ENCODE measurements around the gene GYS1.
"Not testable (repeated sequence)": the region's sequence is repeated elsewhere in the genome, so short reads cannot be mapped to it uniquely, and the experiment has no call there.

GYS1 gene

DNA sequence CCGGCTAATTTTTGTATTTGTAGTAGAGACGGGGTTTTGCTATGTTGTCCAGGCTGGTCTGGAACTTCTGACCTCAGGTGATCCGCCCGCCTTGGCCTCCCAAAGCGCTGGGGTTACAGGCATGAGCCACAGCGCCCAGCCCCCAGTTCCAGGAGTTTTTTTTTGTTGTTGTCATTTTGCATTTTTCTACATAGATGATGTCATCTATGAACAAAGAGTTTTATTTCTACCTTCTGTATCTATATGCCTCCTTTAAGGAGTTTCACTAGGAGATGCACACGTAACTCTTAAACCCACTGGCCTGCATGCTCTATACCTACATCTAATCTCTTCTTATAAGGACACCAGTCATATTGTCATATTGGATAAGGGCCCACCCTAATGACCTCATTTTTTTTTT, 54.9 kb downstream of the GYS1 start:
- no peak for DNase-seq (ENCODE audit: low read depth, low spot score)

DNA sequence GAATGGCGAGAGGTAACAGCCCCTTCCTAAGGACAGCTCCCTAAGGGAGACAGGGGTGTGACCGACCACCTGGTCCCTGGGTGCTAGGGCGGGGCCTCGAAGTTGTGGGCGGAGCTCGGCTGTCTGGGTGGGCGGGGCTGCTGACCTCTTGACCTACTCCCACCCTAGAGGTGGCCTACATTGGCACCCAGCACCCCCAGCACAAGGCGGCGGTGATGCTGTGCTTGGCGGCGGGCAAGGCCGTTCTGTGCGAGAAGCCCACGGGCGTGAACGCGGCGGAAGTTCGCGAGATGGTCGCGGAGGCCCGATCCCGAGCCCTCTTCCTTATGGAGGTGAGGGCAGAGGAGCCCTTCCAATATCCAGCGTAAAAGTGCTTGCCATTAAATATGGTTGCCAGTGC, 57.2 kb downstream of the GYS1 start:
- no peak for DNase-seq (ENCODE audit: low read depth, low spot score)

DNA sequence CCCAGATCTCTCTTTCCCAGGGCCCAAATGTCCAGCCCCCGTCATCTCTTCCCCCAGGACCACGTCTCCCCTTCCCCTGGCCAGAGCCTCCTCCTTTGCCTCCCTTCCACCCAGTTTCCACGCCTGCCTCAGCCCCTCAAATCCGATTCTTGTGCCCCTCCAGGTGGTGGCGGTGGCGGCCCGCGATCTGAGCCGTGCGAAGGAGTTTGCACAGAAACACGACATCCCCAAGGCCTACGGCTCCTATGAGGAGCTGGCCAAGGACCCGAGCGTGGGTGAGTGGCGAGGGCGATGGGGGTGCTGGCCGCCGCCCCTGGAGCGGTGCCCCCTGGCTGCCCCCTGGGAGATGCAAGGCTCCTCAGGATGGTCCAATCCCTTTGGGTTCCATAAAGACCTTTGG, 58.3 kb downstream of the GYS1 start:
- DNase-seq (ENCODE audit: low read depth, low spot score), result peak; percentile 44

DNA sequence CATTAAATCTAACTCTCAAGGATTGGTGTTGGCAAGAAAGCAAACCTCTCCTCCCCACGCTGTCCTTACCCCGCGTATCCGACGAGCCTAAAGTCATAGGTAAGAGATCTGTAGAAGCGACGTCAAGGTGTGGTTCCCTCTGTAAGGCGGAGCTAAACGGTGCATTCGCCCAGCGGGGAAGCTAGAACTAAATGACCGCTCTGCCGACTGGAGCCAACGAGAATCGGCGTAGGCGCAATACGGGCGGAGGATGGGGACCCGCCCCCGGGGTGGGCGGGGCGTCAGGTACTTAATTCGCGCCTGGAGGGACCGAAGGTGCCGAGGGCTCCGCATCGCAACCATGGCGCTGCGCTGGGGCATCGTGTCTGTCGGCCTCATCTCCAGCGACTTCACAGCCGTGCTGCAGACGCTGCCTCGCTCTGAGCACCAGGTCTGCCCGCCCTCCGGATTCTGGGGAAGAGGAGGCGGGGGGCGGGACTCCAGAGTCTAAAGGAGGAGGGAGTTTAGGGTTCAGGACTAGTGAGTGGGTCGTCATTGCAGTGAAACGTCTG, 59.7 kb downstream of the GYS1 start, which contains the start of gene DHDH:
DHDH (plus strand) TSS at position 318 of the 551 bp plus-strand sequence; CDS start at position 341, 23 bp downstream.
- DNase-seq (ENCODE audit: low read depth, low spot score), result peak; percentile 94

DNA sequence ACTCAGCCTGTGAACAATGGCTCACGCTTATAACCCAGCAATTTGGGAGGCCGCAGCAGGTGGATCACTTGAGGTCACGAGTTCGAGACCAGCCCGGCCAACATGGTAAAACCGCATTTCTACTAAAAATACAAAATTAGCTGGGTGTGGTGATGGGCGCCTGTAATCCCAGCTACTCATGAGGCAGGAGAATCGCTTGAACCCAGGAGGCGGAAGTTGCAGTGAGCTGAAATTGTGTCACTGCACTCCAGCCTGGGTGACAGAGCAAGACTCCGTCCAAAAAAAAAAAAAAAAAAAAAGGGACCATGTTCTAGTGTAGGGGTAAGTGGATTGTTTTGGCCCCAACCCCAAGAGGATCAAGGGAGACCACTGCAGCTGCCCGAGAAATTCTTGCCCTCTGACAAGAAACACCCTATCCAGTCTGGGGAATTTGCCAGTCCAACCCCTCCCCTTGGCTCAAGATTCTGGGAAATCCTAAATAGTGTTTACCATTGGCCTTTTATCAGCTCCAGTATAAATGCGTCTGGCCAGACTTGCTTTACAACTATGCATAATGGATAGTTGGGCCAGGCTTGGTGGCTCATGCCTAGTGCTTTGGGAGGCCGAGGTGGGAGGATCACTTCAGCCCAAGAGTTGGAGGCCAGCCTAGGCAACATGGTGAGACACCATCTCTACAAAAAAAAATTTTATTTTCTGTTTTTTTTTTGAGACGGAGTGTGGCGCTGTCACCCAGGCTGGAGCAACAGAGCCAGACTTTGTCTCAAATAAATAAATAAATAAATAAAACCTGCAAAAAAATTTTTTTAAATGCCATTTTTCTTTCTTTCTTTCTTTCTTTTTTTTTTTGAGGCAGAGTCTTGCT, 64.7 kb downstream of the GYS1 start:
- DNase-seq (ENCODE audit: low read depth, low spot score), result no peak

DNA sequence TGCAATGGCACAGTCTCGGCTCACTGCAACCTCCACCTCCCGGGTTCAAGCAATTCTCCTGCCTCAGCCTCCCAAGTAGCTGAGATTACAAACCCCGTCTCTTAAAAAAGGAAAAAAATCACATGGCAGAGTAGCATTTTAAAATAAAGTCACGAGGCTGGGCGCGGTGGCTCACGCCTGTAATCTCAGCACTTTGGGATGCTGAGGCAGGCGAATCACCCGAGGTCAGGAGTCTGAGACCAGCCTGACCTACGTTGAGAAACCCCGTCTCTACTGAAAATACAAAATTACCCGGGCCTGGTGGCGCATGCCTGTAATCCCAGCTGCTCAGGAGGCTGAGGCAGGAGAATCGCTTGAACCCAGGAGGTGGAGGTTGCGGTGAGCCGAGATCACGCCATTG, 65.4 kb downstream of the GYS1 start:
- DNase-seq (ENCODE audit: low read depth, low spot score), result not testable (repeated sequence)

DNA sequence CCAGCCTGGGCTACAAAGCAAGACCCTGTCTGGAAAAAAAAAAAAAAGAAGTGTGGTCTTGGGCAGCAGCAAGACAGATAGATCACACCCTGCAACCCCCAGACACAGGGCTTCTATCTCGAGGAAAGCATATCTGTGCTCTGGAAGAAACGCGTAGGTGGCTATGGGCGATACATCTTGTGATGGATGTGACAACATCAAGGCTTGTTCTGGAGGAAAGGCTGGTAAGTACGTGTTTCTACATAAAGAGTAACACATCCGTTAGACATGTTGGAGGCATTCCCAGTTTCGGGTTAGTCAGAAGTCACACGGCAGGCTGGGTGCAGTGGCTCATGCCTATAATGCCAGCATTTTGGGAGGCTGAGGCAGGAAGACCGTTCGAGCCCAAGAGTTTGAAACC, 66.2 kb downstream of the GYS1 start:
- DNase-seq (ENCODE audit: low read depth, low spot score), result no peak

DNA sequence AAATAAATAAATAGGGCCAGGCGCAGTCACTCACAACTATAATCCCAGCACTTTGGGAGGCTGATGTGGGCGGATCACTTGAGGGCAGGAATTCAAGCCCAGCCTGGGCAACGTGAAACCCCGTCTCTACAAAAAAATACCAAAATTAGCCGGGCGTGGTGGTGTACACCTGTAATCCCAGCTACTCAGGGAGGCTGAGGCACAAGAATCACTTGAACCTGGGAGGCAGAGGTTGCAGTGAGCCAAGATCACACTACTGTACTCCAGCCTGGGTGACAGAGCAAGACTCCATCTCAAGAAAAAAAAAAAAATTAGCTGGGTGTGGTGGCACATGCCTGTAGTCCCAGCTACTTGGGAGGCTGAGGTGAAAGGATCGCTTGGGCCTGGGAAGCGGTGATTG, 67.2 kb downstream of the GYS1 start:
- DNase-seq (ENCODE audit: low read depth, low spot score), result not testable (repeated sequence)

DNA sequence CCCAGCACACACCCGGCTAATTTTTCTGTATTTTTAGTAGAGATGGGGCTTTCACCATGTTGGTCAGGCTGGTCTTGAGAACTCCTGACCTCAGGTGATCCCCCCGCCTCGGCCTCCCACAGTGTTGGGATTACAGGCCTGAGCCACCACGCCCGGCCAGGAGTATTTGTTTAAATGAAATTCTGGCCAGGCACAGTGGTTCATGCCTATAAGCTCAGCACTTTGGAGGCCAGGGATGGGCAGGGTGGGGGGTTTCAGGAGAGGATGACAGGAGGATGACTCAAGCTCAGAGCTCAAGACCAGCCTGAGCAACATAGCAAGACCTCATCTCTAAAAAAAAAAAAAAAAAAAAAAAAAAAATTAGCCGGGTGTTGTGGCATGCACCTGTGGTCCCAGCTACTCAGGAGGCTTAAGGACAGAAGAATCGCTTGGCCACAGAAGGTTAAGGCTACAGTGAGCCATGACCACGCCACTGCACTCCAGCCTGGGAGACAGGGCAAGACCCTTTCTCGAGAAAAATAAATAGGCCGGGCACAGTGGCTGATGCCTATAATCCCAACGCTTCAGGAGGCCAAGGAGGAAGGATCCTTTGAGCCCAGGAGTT, 67.8 kb downstream of the GYS1 start:
- no peak for DNase-seq (ENCODE audit: low read depth, low spot score)

DNA sequence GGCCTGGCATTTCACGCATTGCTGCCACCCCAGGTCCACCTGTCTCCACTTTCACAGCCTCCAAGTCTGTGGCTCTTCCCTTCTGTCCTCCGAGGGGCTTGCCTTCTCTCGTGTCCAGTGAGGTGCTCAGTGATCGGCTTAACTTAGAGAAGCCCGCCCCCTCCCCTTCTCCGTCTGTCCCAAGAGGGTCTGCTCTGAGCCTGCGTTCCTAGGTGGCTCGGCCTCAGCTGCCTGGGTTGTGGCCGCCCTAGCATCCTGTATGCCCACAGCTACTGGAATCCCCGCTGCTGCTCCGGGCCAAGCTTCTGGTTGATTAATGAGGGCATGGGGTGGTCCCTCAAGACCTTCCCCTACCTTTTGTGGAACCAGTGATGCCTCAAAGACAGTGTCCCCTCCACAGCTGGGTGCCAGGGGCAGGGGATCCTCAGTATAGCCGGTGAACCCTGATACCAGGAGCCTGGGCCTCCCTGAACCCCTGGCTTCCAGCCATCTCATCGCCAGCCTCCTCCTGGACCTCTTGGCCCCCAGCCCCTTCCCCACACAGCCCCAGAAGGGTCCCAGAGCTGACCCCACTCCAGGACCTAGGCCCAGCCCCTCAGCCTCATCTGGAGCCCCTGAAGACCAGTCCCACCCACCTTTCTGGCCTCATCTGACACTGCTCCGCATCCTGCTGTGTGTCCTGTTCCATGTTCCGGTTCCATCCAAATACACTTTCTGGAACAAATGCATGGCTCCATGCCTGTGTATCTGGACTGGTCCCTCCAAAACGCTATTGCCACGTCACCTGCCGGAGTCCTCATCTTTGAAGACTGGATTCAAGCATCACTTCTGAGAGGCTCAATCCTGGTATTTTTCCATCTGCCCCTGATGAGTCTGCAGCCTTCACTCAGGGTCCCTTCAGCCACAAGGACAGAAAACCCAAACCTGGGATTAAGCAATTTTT, 70.3 kb downstream of the GYS1 start:
- no peak for DNase-seq (ENCODE audit: low read depth, low spot score)

DNA sequence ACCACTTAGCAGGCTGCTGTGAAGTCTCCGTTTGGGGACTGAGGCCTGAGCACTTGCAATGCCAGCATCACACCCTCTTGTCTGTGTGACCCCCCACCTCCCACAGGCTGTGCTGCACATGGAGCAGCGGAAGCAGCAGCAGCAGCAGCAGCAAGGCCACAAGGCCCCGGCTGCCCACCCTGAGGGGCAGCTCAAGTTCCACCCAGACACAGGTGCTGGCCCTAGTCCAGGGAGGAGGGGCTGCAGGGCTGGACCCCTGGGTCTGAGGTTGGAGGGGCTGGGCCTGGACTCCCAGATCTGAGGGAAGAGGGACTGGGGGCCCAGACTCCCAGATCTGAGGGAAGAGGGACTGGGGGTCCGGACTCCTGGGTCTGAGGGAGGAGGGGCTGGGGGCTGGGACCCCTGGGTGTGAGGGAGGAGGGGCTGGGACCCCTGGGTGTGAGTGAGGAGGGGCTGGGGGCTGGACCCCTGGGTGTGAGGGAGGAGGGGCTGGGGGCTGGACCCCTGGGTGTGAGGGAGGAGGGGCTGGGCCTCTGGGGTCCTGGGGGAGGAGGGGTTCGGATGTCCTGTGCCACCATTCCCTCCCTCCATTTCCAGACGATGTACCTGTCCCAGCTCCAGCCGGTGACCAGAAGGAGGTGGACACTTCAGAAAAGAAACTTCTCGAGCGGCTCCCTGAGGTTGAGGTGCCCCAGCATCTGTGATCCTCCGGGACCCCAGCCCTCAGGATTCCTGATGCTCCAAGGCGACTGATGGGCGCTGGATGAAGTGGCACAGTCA, 71.2 kb downstream of the GYS1 start:
- DNase-seq (ENCODE audit: low read depth, low spot score), result no peak

DNA sequence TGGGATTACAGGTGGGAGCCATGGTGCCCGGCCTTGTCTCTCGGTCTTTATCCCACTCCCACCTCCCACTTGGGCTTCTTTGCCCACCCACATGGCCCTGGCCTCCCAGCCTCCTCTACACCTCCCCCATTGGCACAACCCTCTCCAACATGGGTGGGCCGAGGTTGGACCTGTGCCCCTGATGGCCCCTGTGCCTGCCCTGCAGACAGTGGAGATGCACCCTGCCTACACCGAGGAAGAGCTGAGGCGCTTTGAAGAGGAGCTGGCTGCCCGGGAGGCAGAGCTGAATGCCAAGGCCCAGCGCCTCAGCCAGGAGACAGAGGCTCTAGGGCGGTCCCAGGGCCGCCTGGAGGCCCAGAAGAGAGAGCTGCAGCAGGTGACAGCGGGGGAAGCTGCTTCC, 72.2 kb downstream of the GYS1 start:
- no peak for DNase-seq (ENCODE audit: low read depth, low spot score)

DNA sequence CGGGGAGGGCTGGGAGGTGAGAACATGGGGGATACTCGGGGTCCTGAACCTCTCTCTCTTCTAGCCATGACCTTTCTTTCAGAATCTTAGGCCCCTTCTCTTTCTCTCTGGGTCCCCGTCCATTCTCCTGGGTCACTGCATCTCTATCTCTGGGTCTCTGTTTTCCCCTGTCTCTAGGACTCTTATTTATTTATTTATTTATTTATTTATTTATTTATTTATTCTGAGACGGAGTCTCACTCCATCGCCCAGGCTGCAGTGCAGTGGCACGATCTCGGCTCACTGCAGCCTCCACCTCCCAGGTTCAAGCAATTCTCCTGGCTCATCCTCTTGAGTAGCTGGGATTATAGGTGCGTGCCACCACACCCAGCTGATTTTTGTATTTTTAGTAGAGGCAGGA, 73.8 kb downstream of the GYS1 start:
- not testable (repeated sequence) for DNase-seq (ENCODE audit: low read depth, low spot score)

DNA sequence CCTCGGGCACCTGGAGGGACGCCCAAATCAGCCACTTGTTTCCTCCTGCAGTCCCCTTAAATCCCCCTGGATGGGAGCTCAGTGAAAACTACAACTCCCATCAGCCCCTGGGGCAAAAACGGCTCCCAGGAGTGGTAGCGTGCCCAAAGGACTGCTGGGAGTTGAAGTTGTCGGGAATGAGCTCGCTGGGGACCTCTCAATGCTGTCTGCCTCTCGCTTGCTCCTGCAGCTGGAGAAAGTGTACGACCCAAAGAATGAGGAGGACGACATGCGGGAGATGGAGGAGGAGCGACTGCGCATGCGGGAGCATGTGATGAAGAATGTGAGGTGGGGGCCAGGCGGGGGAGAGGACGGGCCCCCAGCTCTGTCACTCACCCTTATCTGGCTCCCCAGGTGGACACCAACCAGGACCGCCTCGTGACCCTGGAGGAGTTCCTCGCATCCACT, 74.3 kb downstream of the GYS1 start:
- DNase-seq (ENCODE audit: low read depth, low spot score), result peak; percentile 67
